Endothelial cell of coronary artery (primary cell): Measurements from ENCODE around the gene KCNA2. TPM values are rescaled to one million over a fixed set of nuclear protein-coding genes. Genes with fewer than 3 reads are reported as not detected.

Experiments
- total RNA-seq: library from RNA; depleted of rRNA; stranded (reverse); fragments of >200 nt; gene quantifications from 2 replicates; pipeline ENCODE4 v1.2.3, GENCODE V29; 2014

The KCNA2 gene
- not detected in 2 replicates for total RNA-seq

GRCh38 chr1:110605901-110606656, at the start of gene KCNA2:
Gene KCNA2 (minus strand): TSS chr1:110606358. CDS start chr1:110604782, 1,576 bp downstream.

Other genes starting within 250 kb of the KCNA2 start
- 3.7 and 6.0 TPM in 2 replicates for gene SLC16A4, start 215.3 kb downstream of the KCNA2 start, total RNA-seq
- 64.6 and 88.3 TPM in 2 replicates for gene LAMTOR5, start 198.7 kb downstream of the KCNA2 start, total RNA-seq
- not detected in 2 replicates for gene PROK1, start 155.2 kb downstream of the KCNA2 start, total RNA-seq
- not detected in 2 replicates for gene KCNA10, start 87.2 kb downstream of the KCNA2 start, total RNA-seq
- not detected in 2 replicates for gene KCNA3, start 68.6 kb upstream of the KCNA2 start, total RNA-seq